Mesendoderm (in vitro differentiated cells): Measurements from ENCODE around the gene ANKRD44.
"Not testable (repeated sequence)": the region's sequence is repeated elsewhere in the genome, so short reads cannot be mapped to it uniquely, and the experiment has no call there.

Experiments
- DNase-seq: peaks from one replicate; pipeline ENCODE4 v3.0.0; 2013
- H2AK5ac ChIP-seq: 2 replicates; pipeline ENCODE4 v1.6.1; 2013; ENCODE audit warnings: low read length, inconsistent platforms
- H2BK120ac ChIP-seq: 2 replicates; pipeline ENCODE4 v1.6.1; 2013; ENCODE audit warnings: low read depth, mild to moderate bottlenecking, low read length, moderate library complexity, mixed read lengths
- H2BK15ac ChIP-seq: replicated peaks from 2 replicates; pipeline ENCODE4 v1.6.1; 2013; ENCODE audit warnings: low read depth, mild to moderate bottlenecking, moderate library complexity
- H2BK5ac ChIP-seq: 2 replicates; pipeline ENCODE4 v1.6.1; 2013; ENCODE audit warnings: low read length, inconsistent platforms
- H3K18ac ChIP-seq: 2 replicates; pipeline ENCODE4 v1.6.1; 2013; ENCODE audit warnings: mild to moderate bottlenecking, low read length, mixed read lengths
- H3K23ac ChIP-seq: one replicate; pipeline ENCODE4 v1.6.1; 2013; ENCODE audit warnings: low read length
- H3K27ac ChIP-seq: 2 replicates; pipeline ENCODE4 v1.5.1; 2013; ENCODE audit warnings: low read depth, mild to moderate bottlenecking, inconsistent platforms, low read length, moderate library complexity
- H3K27me3 ChIP-seq: 2 replicates; pipeline ENCODE4 v1.6.1; 2013; ENCODE audit warnings: low read length, control low read depth, mild to moderate bottlenecking, inconsistent platforms; ENCODE audit not compliant: insufficient read depth, poor library complexity
- H3K36me3 ChIP-seq: 2 replicates; pipeline ENCODE4 v1.6.1; 2013; ENCODE audit warnings: low read length, inconsistent platforms; ENCODE audit not compliant: control insufficient read depth, insufficient read depth
- H3K4ac ChIP-seq: one replicate; pipeline ENCODE4 v1.6.1; 2013; ENCODE audit warnings: low read depth, mild to moderate bottlenecking, low read length, moderate library complexity
- H3K4me1 ChIP-seq: 2 replicates; pipeline ENCODE4 v1.6.1; 2013; ENCODE audit warnings: low read depth, low read length, inconsistent platforms; ENCODE audit not compliant: control insufficient read depth
- H3K4me2 ChIP-seq: 2 replicates; pipeline ENCODE4 v1.6.1; 2013; ENCODE audit warnings: low read length
- H3K4me3 ChIP-seq: 2 replicates; pipeline ENCODE4 v1.5.1; 2013; ENCODE audit warnings: mild to moderate bottlenecking, low read length
- H3K56ac ChIP-seq: one replicate; pipeline ENCODE4 v1.6.1; 2013; ENCODE audit warnings: low read length
- H3K79me1 ChIP-seq: 2 replicates; pipeline ENCODE4 v1.6.1; 2013; ENCODE audit warnings: low read length, inconsistent platforms
- H3K79me2 ChIP-seq: 2 replicates; pipeline ENCODE4 v1.6.1; 2013; ENCODE audit warnings: mild to moderate bottlenecking, low read length; ENCODE audit not compliant: control insufficient read depth, insufficient read depth
- H3K9ac ChIP-seq: 2 replicates; pipeline ENCODE4 v1.6.1; 2013; ENCODE audit warnings: low read length, inconsistent platforms
- H4K5ac ChIP-seq: one replicate; pipeline ENCODE4 v1.6.1; 2013; ENCODE audit warnings: low read length
- H4K8ac ChIP-seq: one replicate; pipeline ENCODE4 v1.6.1; 2013; ENCODE audit warnings: low read depth, mild to moderate bottlenecking, control low read depth, low read length, moderate library complexity
- WGBS: extraction: QIAGEN DNeasy Blood & Tissue Kit; methylation state at CpG from one replicate; pipeline ENCODE4 v1.1.7; 2013; ENCODE audit warnings: low lambda C conversion rate, missing lambda C conversion rate; ENCODE audit not compliant: insufficient coverage; ENCODE audit errors: extremely low coverage; 5-methylcytosine and 5-hydroxymethylcytosine counted together

Gene ANKRD44

DNA sequence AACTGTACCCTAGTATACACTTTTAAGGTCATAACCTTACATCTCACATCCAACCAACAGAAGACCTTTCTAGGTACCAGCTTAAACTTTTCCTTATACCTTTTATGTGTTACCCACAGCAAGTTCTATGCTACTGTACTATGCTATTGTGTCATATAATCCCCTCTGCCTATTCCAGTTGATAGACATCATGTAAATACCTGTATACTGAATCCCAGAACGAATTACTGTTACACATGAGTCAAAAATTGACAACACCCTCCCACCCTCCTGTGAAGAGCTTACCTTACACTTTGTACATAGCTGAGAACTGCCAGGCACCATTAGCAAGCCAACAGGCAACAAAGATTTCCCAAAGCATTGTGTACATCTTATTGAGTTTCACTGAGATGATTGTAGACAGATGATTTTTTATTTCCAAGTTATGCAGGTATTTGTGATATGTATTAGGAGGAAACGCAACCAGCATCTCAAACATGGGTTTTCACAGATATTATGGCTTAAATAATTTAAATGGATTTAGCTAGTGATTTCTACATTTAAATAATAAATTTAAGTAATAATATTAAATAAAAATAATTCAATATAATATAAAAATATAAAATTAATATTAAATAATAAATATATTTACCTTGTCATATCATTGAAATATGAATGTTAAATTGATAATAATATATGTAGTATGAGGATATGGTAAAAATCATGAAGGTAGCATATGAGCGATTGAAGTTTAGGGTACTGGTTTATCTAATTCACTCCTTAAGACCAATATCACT lies 43.0 kb upstream of the ANKRD44 start:
- no peak overlapping the region for H3K23ac ChIP-seq
- H2AK5ac ChIP-seq = no peak overlapping the region
- H3K4ac ChIP-seq = no peak overlapping the region
- H2BK120ac ChIP-seq = no peak overlapping the region
- no peaks in the 10 kb centered on the region for H3K79me2 ChIP-seq
- H3K18ac ChIP-seq = no peak overlapping the region
- no peak overlapping the region for H2BK15ac ChIP-seq
- H3K36me3 ChIP-seq = no peaks in the 10 kb centered on the region
- no peaks in the 10 kb centered on the region for H3K79me1 ChIP-seq
- H3K4me2 ChIP-seq = no peak overlapping the region
- no peak overlapping the region for H2BK5ac ChIP-seq
- DNase-seq = no peak
- H3K9ac ChIP-seq = no peak overlapping the region
- H4K5ac ChIP-seq = no peak overlapping the region
- no peak overlapping the region for H4K8ac ChIP-seq
- H3K56ac ChIP-seq = no peak overlapping the region
- no peak overlapping the region for H3K27ac ChIP-seq
- H3K27me3 ChIP-seq = no peaks in the 10 kb centered on the region
- 100% methylated on average over 1 of the region's 3 CpGs for WGBS
- H3K4me1 ChIP-seq = no peaks in the 10 kb centered on the region
- no peak overlapping the region for H3K4me3 ChIP-seq

DNA sequence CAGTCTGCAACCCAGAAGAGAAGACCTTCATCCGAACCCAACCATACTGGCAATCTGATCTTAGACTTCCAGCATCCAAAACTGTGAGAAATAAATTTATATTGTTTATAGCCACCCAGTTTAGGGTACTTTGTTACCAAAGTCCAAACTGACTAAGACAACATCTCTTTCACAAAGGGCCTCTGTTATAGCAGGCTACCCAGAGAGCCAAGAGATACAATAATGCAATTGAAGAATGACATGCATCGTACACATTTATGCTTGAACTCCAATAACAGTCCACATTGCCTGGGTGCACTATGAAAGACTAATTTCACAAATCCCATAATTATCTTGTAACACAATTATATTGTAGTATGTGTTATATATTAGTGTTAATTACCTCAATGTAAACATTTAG lies 39.1 kb upstream of the ANKRD44 start:
- no peaks in the 10 kb centered on the region for H3K79me1 ChIP-seq
- H3K4me2 ChIP-seq = no peak overlapping the region
- no peak overlapping the region for H3K4ac ChIP-seq
- no peak overlapping the region for H3K27ac ChIP-seq
- no peak overlapping the region for H3K56ac ChIP-seq
- H3K36me3 ChIP-seq = no peaks in the 10 kb centered on the region
- H2AK5ac ChIP-seq = no peak overlapping the region
- no peak overlapping the region for H4K5ac ChIP-seq
- no peak for DNase-seq
- H3K27me3 ChIP-seq = no peaks in the 10 kb centered on the region
- H3K4me1 ChIP-seq = no peaks in the 10 kb centered on the region
- H4K8ac ChIP-seq = no peak overlapping the region
- H2BK120ac ChIP-seq = no peak overlapping the region
- WGBS = no CpG with 5 or more reads among the region's 2 CpGs
- H3K23ac ChIP-seq = no peak overlapping the region
- no peak overlapping the region for H3K4me3 ChIP-seq
- no peak overlapping the region for H3K18ac ChIP-seq
- H3K79me2 ChIP-seq = no peaks in the 10 kb centered on the region
- H3K9ac ChIP-seq = no peak overlapping the region
- H2BK5ac ChIP-seq = no peak overlapping the region
- H2BK15ac ChIP-seq = no peak overlapping the region

DNA sequence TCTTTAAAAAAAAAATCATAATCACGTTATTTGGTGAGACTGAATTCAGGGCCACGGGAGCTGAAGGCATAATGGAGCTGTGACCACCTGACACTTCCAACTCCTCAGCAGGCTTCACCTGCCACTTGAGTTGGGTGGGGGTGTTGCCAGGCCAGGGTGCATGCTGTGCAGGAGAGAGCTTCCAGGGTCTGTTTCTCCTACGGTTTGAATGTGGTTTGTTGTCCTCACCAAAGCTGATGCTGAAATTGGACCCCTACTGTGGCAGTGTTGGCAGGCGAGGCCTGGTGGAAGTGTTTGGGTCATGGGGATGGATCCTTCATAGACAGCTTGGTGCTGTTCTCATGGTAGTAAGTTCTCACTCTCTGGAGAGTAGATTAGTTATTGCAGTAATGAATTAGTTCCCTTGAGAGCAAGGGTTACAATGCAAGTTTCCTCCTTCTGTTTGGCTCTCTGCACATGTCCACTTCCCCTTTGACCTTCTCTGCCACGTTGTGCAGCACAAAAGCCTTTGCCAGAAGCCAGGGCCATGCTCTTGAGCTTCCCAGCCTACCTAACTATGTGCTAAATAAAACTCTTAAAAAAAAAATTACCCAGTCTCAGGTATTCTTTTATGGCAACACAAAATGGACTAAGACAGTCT lies 38.3 kb upstream of the ANKRD44 start:
- no CpG with 5 or more reads among the region's 5 CpGs for WGBS
- Histone ChIP-seq H4K5ac (no peak overlapping the region), H3K4me1 (no peaks in the 10 kb centered on the region), H3K79me2 (no peaks in the 10 kb centered on the region), H3K4ac (no peak overlapping the region), H3K18ac (no peak overlapping the region), H2BK120ac (no peak overlapping the region), H2AK5ac (no peak overlapping the region), H3K4me3 (no peak overlapping the region), H3K79me1 (no peaks in the 10 kb centered on the region), H3K27me3 (no peaks in the 10 kb centered on the region), H3K4me2 (no peak overlapping the region), H3K27ac (no peak overlapping the region), H2BK15ac (no peak overlapping the region), H3K9ac (no peak overlapping the region), H4K8ac (no peak overlapping the region), H3K56ac (no peak overlapping the region), H3K23ac (no peak overlapping the region), H3K36me3 (no peaks in the 10 kb centered on the region), H2BK5ac (no peak overlapping the region)
- DNase-seq = no peak

DNA sequence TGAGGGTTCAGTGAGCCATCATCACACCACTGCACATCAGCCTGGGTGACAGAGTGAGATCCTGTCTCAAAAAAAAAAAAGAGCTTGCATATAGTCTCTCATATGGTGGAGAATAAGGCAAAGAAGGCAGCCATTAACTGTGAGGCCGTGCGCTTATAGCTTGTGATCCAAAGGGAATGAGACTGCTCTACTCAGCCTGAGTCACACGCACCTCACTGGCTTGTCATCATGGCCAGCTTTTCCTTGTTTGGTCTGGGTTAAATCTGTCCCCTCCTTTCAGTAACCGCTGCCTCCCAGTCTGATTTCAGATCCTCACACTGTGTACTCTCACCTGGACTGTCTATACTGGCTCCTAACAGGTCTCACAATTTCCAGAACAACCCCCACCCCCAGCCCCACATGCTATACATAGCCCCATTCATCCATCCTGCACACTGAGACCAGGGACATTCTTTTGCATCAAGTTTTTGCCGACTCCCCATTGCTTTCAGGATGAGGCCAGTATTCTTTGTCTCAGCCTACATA lies 35.3 kb upstream of the ANKRD44 start:
- no peak overlapping the region for H3K4me3 ChIP-seq
- no peaks in the 10 kb centered on the region for H3K27me3 ChIP-seq
- H3K4me1 ChIP-seq = no peaks in the 10 kb centered on the region
- DNase-seq = no peak
- no peak overlapping the region for H3K4ac ChIP-seq
- H3K18ac ChIP-seq = no peak overlapping the region
- no peak overlapping the region for H2AK5ac ChIP-seq
- no peaks in the 10 kb centered on the region for H3K36me3 ChIP-seq
- no peak overlapping the region for H2BK15ac ChIP-seq
- no peak overlapping the region for H4K5ac ChIP-seq
- WGBS = no CpG with 5 or more reads among the region's 5 CpGs
- no peaks in the 10 kb centered on the region for H3K79me1 ChIP-seq
- H3K9ac ChIP-seq = no peak overlapping the region
- no peak overlapping the region for H3K56ac ChIP-seq
- no peaks in the 10 kb centered on the region for H3K79me2 ChIP-seq
- H4K8ac ChIP-seq = no peak overlapping the region
- no peak overlapping the region for H3K27ac ChIP-seq
- H3K23ac ChIP-seq = no peak overlapping the region
- H3K4me2 ChIP-seq = no peak overlapping the region
- H2BK120ac ChIP-seq = no peak overlapping the region
- no peak overlapping the region for H2BK5ac ChIP-seq

DNA sequence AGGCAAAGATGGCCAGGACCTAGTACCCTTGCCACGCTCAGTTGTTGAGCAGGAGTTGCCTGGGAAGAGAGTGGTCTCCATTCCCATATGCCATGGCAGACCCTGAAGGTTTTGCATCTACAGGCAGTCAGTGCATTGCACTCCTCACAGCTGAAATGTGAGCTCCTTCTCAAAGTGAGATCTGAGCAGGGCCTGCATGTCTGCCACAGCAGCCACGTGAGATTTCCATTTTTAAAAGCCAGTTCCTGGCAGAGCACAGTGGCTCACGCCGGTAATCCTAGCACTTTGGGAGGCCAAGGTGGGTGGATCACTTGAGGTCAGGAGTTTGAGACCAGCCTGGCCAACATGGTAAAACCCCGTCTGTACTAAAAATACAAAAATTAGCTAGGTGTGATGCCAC lies 33.4 kb upstream of the ANKRD44 start:
- H3K4me3 ChIP-seq, H4K8ac ChIP-seq, H3K79me2 ChIP-seq, H3K27ac ChIP-seq, H2BK120ac ChIP-seq, H3K36me3 ChIP-seq, H3K79me1 ChIP-seq, H4K5ac ChIP-seq, H2AK5ac ChIP-seq, H3K4me1 ChIP-seq, H3K4me2 ChIP-seq, H3K18ac ChIP-seq, H3K9ac ChIP-seq, H3K23ac ChIP-seq, H3K56ac ChIP-seq, H3K4ac ChIP-seq, H3K27me3 ChIP-seq, H2BK15ac ChIP-seq, DNase-seq, H2BK5ac ChIP-seq: not testable (repeated sequence)
- WGBS = no CpG with 5 or more reads among the region's 5 CpGs
